GM18951 (cell line): Measurements from ENCODE around the gene PIK3C2B.

Experiments
- POLR2A ChIP-seq: IDR thresholded peaks from 4 replicates; pipeline ENCODE4 v1.6.1; 2011; ENCODE audit warnings: mild to moderate bottlenecking; ENCODE audit not compliant: insufficient read length, insufficient read depth; ENCODE audit errors: extremely low read depth
- in situ Hi-C: fragments of 300-500 bp; cut with MboI; formaldehyde crosslinking; loops from one replicate; pipeline ENCODE4 v1.12.0; 2022; ENCODE audit warnings: low sequenced_read_pairs, mixed read lengths, inconsistent platforms; ENCODE audit not compliant: unreplicated experiment

The PIK3C2B gene

GRCh38 chr1:204455831-204456145, 38.8 kb downstream of the PIK3C2B start:
- no peak for TF ChIP-seq POLR2A
- in situ Hi-C loops: no loop called here

GRCh38 chr1:204455063-204455830, 39.4 kb downstream of the PIK3C2B start:
- in situ Hi-C loops: no loop called here
- no peak for TF ChIP-seq POLR2A

- in situ Hi-C loops: no loop called here
- TF ChIP-seq POLR2A: no peak
These were observed 40.1 kb downstream of the PIK3C2B start for GRCh38 chr1:204454476-204454875.

- TF ChIP-seq POLR2A: no peak
- in situ Hi-C loops: no loop called here
These were observed 41.3 kb downstream of the PIK3C2B start for GRCh38 chr1:204453141-204453772.

- no peak for TF ChIP-seq POLR2A
- in situ Hi-C loops: no loop called here
These were observed 43.1 kb downstream of the PIK3C2B start for GRCh38 chr1:204451352-204452124.

GRCh38 chr1:204450461-204451257, 43.9 kb downstream of the PIK3C2B start:
- no peak for TF ChIP-seq POLR2A
- in situ Hi-C loops: no loop called here

GRCh38 chr1:204449678-204450280, 44.8 kb downstream of the PIK3C2B start:
- TF ChIP-seq POLR2A: no peak
- in situ Hi-C loops: loop anchor here (5.0 to 25.0 kb wide), 2 partner anchors 53 to 363 kb away; no protein-coding TSS in a partner anchor

- no peak for TF ChIP-seq POLR2A
- in situ Hi-C loops: loop anchor here (5.0 to 25.0 kb wide), 2 partner anchors 53 to 363 kb away; no protein-coding TSS in a partner anchor
These were observed 45.5 kb downstream of the PIK3C2B start for GRCh38 chr1:204448991-204449677.

- TF ChIP-seq POLR2A: no peak
- in situ Hi-C loops: loop anchor here (5.0 to 25.0 kb wide), 2 partner anchors 54 to 364 kb away; no protein-coding TSS in a partner anchor
These were observed 46.2 kb downstream of the PIK3C2B start for GRCh38 chr1:204448344-204448964.

GRCh38 chr1:204447736-204448135, 46.9 kb downstream of the PIK3C2B start:
- in situ Hi-C loops: loop anchor here (5.0 to 25.0 kb wide), 2 partner anchors 55 to 365 kb away; no protein-coding TSS in a partner anchor

GRCh38 chr1:204447190-204447589, 47.4 kb downstream of the PIK3C2B start:
- TF ChIP-seq POLR2A: no peak
- in situ Hi-C loops: loop anchor here (5.0 to 25.0 kb wide), 2 partner anchors 55 to 365 kb away; no protein-coding TSS in a partner anchor

More at GRCh38 chr1:204447736-204448135, 46.9 kb downstream of the PIK3C2B start:
- TF ChIP-seq POLR2A: no peak
